Jurkat, Clone E6-1 (cell line): ENCODE results near the gene DUS1L.

Experiments used
- DNase-seq: peaks from one replicate; pipeline ENCODE4 v3.0.0-alpha.2; 2011; ENCODE audit warnings: low read depth, low spot score
- H3K4me3 ChIP-seq: 2 replicates; pipeline ENCODE4 v1.5.1; 2011; ENCODE audit warnings: mild to moderate bottlenecking, low read length, control low read depth, moderate library complexity

The DUS1L gene

GRCh38 chr17:82008941-82009405, 56.6 kb downstream of the DUS1L start:
- no peak for DNase-seq
- no peak overlapping the region for H3K4me3 ChIP-seq

DNA sequence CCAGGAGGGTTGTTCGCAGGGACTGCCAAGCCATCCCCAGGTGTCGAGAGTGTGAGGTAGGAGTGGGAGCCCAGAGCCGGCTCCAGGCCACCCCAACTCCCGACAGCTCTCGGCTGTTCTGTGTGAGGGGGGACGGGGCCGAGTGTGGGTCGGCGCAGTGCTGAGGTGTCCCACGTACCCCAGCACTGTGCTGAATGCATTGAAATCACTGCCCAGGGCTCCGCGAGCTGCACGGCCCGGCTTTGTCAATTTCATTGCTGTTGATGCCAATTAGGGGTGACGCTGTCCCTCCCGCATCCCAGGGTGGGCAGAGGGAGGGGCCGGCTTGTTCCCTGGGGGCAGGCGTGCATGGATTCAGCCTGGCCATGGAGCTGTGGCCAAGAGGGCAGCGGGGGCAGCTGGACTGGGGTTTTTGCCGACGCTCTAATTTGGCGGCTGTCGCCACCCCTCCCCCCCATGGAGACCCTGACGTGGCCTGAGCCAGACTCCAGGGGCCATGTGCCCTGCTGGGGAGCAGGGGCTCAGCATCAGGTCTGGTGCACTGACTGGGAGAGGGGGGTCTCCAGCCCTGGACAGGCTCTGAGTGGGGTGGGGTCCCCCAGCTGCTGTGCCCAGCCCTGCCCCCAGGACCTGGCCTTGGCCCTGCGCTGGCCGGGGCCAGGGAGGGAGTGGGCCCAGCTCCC, 57.2 kb downstream of the DUS1L start:
- no peak overlapping the region for H3K4me3 ChIP-seq

More for the DNA sequence above, 57.2 kb downstream of the DUS1L start:
- DNase-seq: no peak
